Measurements from ENCODE around the gene MTFR2. TPM values are rescaled to one million over a fixed set of nuclear protein-coding genes. Genes with fewer than 3 reads are reported as not detected.

The MTFR2 gene
- total and polyA plus RNA-seq, 12 donors: 0.30 to 0.97 (median 0.67) TPM; not detected in 1

GRCh38 chr6:136210398-136211165 is 39.5 kb downstream of the MTFR2 start:
- Histone ChIP-seq H3K9me3 (replicated peaks in 1 of 3) (no peaks in the 10 kb centered on the region), H3K4me1 (replicated peaks in 1 of 2) (no peaks in the 10 kb centered on the region), H3K36me3 (replicated peaks in 1 of 2) (no peaks in the 10 kb centered on the region), H3K4me3 (no peak overlapping the region), H3K27me3 (no peaks in the 10 kb centered on the region), H3K27ac (no peak overlapping the region)
- no peak for DNase-seq
- intact Hi-C loops (cut with DNase I): no loop called here
- no peak for TF ChIP-seq POLR2A (IDR thresholded peaks at IDR 0.05)
- TF ChIP-seq CTCF (IDR thresholded peaks at IDR 0.05): no peak
- WGBS, 4 donors: 89 to 91% (median 91%) methylated on average over 13 of the region's 13 CpGs

- Histone ChIP-seq H3K27ac (no peak overlapping the region), H3K9me3 (replicated peaks in 1 of 3) (no peaks in the 10 kb centered on the region), H3K36me3 (replicated peaks in 1 of 2) (no peaks in the 10 kb centered on the region), H3K4me1 (replicated peaks in 1 of 2) (no peaks in the 10 kb centered on the region), H3K4me3 (no peak overlapping the region), H3K27me3 (no peaks in the 10 kb centered on the region)
- 91 to 97% (median 95%) methylated on average over 2 of the region's 2 CpGs for WGBS, 4 donors
- no peak for DNase-seq
- intact Hi-C loops (cut with DNase I): no loop called here
- TF ChIP-seq CTCF (IDR thresholded peaks at IDR 0.05) (no peak), POLR2A (IDR thresholded peaks at IDR 0.05) (no peak)
Measured at GRCh38 chr6:136209496-136209895, 40.6 kb downstream of the MTFR2 start.

GRCh38 chr6:136208783-136209182 is 41.3 kb downstream of the MTFR2 start:
- TF ChIP-seq CTCF (IDR thresholded peaks at IDR 0.05) (no peak), POLR2A (IDR thresholded peaks at IDR 0.05) (no peak)
- WGBS, 4 donors: 92 to 97% (median 95%) methylated on average over 4 of the region's 4 CpGs

GRCh38 chr6:136201732-136202131 is 48.4 kb downstream of the MTFR2 start:
- DNase-seq: no peak
- H3K27ac ChIP-seq: no peak overlapping the region
- H3K36me3 ChIP-seq (replicated peaks in 1 of 2): no peaks in the 10 kb centered on the region
- no peaks in the 10 kb centered on the region for H3K27me3 ChIP-seq
- intact Hi-C loops (cut with DNase I): no loop called here
- no peaks in the 10 kb centered on the region for H3K4me1 ChIP-seq (replicated peaks in 1 of 2)
- H3K9me3 ChIP-seq (replicated peaks in 1 of 3): no peaks in the 10 kb centered on the region
- no peak overlapping the region for H3K4me3 ChIP-seq
- 76 to 80% (median 78%) methylated on average over 5 of the region's 5 CpGs for WGBS, 4 donors
- no peak for TF ChIP-seq POLR2A (IDR thresholded peaks at IDR 0.05)
- TF ChIP-seq CTCF (IDR thresholded peaks at IDR 0.05): no peak

More at GRCh38 chr6:136208783-136209182, 41.3 kb downstream of the MTFR2 start:
- Histone ChIP-seq H3K4me1 (replicated peaks in 1 of 2) (no peaks in the 10 kb centered on the region), H3K36me3 (replicated peaks in 1 of 2) (no peaks in the 10 kb centered on the region), H3K27me3 (no peaks in the 10 kb centered on the region), H3K4me3 (no peak overlapping the region), H3K9me3 (replicated peaks in 1 of 3) (no peaks in the 10 kb centered on the region), H3K27ac (no peak overlapping the region)
- intact Hi-C loops (cut with DNase I): no loop called here
- no peak for DNase-seq
